Thyroid gland (tissue), 4 donors: ENCODE measurements around the gene CACYBP.

Source experiments
- CTCF ChIP-seq, 6 experiments: fragments of 200-600 bp in 3 of 6; fragments of 450-650 bp in 3 of 6; sonication (generic) in 3 of 6; IDR thresholded peaks; one replicate each; pipeline ENCODE4 v1.5.1; 2016 to 2019; ENCODE audit warnings: antibody characterized with exemption in 6 of 6, mild to moderate bottlenecking in 2 of 6, inconsistent platforms in 1 of 6, moderate library complexity in 1 of 6
- POLR2A ChIP-seq, 2 donors: fragments of 450-650 bp; IDR thresholded peaks; one replicate each; pipeline ENCODE4 v1.6.1; 2017; ENCODE audit warnings: antibody characterized with exemption in 2 of 2, mild to moderate bottlenecking in 2 of 2, moderate library complexity in 1 of 2

GRCh38 chr1:174991473-174991872 lies 8.3 kb upstream of the CACYBP start:
- TF ChIP-seq POLR2A (IDR thresholded peaks at IDR 0.05) (no peak), CTCF (IDR thresholded peaks at IDR 0.05) (no peak)
